Choroid plexus epithelial cell (primary cell): ENCODE results near the gene INPP5A.

Experiments
- DNase-seq: peaks from one replicate; pipeline ENCODE4 v3.0.0-alpha.2; 2010; ENCODE audit warnings: low read depth
- H3K4me3 ChIP-seq: 2 replicates; pipeline ENCODE4 v1.5.1; 2011; ENCODE audit warnings: low read depth, mild to moderate bottlenecking, control low read depth, low read length, moderate library complexity
- CTCF ChIP-seq: conservative IDR thresholded peaks from 2 replicates; pipeline ENCODE4 v1.5.1; 2011; ENCODE audit warnings: low read depth, mild to moderate bottlenecking, control low read depth, inconsistent platforms, low read length, moderate library complexity

Gene INPP5A

DNA sequence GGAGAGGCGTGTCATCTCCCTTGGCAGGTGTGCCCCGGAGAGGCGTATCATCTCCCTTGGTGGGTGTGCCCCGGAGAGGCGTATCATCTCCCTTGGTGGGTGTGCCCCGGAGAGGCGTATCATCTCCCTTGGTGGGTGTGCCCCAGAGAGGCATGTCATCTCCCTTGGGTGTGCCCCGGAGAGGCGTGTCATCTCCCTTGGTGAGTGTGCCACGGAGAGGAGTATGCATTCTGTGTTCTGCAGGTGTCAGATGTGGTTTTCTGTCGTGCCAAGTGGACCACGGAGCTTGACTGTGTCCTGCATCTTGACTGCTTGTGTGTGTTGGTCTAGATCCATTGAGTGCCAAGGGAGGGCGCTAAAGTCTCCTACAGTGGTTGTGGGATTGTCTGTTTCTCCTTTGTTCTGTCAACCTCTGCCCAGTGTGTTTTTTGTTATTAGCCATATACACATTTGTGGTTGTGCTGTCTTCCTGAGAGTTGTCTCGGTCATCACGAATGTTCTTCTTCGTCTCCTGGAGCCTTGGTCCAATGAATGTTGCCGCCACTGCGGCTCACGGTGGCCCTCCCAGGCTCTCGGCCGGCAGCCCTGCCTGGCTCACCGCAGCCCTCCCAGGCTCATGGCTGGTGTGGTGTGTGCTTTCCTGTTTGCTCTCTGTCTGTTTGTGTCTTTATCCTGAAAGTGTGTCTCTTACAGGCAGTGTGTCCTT lies 96.8 kb downstream of the INPP5A start:
- H3K4me3 ChIP-seq = no peak overlapping the region
- TF ChIP-seq CTCF = peak; percentile 13
- no peak for DNase-seq

DNA sequence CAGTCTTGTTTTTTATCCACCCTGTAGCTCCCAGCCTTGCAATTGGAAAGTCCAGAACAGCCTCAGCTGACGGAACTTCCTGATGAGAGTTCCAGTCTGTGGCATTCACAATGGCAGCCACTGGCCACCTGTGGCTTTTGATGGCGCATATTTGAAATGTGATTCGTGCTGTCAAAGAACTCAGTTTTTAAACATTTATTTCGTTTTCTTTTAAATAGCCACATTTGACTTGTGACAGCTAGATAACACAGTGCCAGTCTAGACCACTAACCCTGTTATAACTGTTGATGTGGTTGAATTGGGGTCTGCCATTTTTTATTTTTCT lies 97.3 kb downstream of the INPP5A start:
- H3K4me3 ChIP-seq = no peak overlapping the region
- no peak for DNase-seq
- no peak for TF ChIP-seq CTCF

GRCh38 chr10:132636358-132636757 lies 98.8 kb downstream of the INPP5A start:
- DNase-seq = no peak
- H3K4me3 ChIP-seq = no peak overlapping the region
- TF ChIP-seq CTCF = no peak

- TF ChIP-seq CTCF = peak; percentile 82
- H3K4me3 ChIP-seq = no peak overlapping the region
- DNase-seq = peak; percentile 81
Observed at GRCh38 chr10:132637477-132638129, 100.0 kb downstream of the INPP5A start.

DNA sequence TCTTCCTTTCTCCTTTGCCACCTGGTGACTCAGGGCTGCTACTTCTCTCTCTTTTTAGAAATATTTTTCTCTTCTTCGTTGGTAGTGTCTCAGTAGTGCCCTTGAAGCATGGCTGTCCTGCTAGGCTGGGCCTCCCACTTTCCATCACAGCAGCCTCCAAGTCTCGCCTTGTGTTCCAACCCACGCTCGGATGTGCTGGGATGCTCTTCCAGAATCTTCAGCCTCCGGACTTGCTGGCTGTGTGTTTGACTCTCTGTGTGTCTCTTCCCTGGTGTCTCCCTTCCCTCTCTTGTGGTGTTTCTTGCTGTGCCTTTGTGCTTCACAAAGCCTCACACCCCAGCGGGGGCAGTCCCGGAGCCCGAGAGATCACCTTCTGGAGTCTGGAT lies 100.5 kb downstream of the INPP5A start:
- H3K4me3 ChIP-seq = no peak overlapping the region
- TF ChIP-seq CTCF = no peak
- DNase-seq = no peak

- DNase-seq = no peak
- no peak for TF ChIP-seq CTCF
- H3K4me3 ChIP-seq = no peak overlapping the region
Observed at GRCh38 chr10:132639470-132639869, 101.9 kb downstream of the INPP5A start.
